Germinal center (tissue), 1 donor: ENCODE measurements around the gene TOP2B.

Experiments
- DNase-seq: peaks from one replicate; pipeline ENCODE4 v3.0.0; 2012; ENCODE audit warnings: mixed read lengths, low spot score

The TOP2B gene

GRCh38 chr3:25581823-25582222 is 82.9 kb downstream of the TOP2B start:
- no peak for DNase-seq

- DNase-seq, result no peak
These were observed 83.4 kb downstream of the TOP2B start for GRCh38 chr3:25581335-25581734.

GRCh38 chr3:25580534-25580933 is 84.2 kb downstream of the TOP2B start:
- no peak for DNase-seq

- no peak for DNase-seq
These were observed 86.6 kb downstream of the TOP2B start for GRCh38 chr3:25578059-25578458.

GRCh38 chr3:25576831-25577454 is 87.8 kb downstream of the TOP2B start:
- no peak for DNase-seq

GRCh38 chr3:25576146-25576545 is 88.6 kb downstream of the TOP2B start:
- no peak for DNase-seq

GRCh38 chr3:25575001-25575400 is 89.7 kb downstream of the TOP2B start:
- DNase-seq, result no peak

- no peak for DNase-seq
These were observed 90.4 kb downstream of the TOP2B start for GRCh38 chr3:25574172-25574765.

- no peak for DNase-seq
These were observed 91.1 kb downstream of the TOP2B start for GRCh38 chr3:25573386-25574171.

- DNase-seq, result no peak
These were observed 91.8 kb downstream of the TOP2B start for GRCh38 chr3:25572919-25573385.

- no peak for DNase-seq
These were observed 92.4 kb downstream of the TOP2B start for GRCh38 chr3:25572336-25572735.

- DNase-seq, result no peak
These were observed 93.4 kb downstream of the TOP2B start for GRCh38 chr3:25571285-25571684.

GRCh38 chr3:25568525-25569078 is 96.1 kb downstream of the TOP2B start:
- DNase-seq, result no peak

GRCh38 chr3:25567806-25568524 is 96.7 kb downstream of the TOP2B start:
- no peak for DNase-seq

- no peak for DNase-seq
These were observed 97.3 kb downstream of the TOP2B start for GRCh38 chr3:25567388-25567787.

GRCh38 chr3:25566358-25566920 is 98.3 kb downstream of the TOP2B start:
- DNase-seq, result no peak

- no peak for DNase-seq
These were observed 98.9 kb downstream of the TOP2B start for GRCh38 chr3:25565807-25566206.

GRCh38 chr3:25564075-25564474 is 100.6 kb downstream of the TOP2B start:
- no peak for DNase-seq

- DNase-seq, result no peak
These were observed 101.1 kb downstream of the TOP2B start for GRCh38 chr3:25563601-25564000.

GRCh38 chr3:25558796-25559195 is 105.9 kb downstream of the TOP2B start:
- DNase-seq, result no peak

- DNase-seq, result no peak
These were observed 106.6 kb downstream of the TOP2B start for GRCh38 chr3:25558121-25558520.

GRCh38 chr3:25557694-25558093 is 107.0 kb downstream of the TOP2B start:
- DNase-seq, result no peak
